HCT116 (cell line): ENCODE results near the gene OSER1. TPM values are rescaled to one million over a fixed set of nuclear protein-coding genes. Genes with fewer than 3 reads are reported as not detected.

Source experiments
- ATAC-seq: fragments of 200-7000 bp; cut with Tn5 transposase; 2 replicates; pipeline ENCODE4 v1.9.1; 2020; ENCODE audit warnings: mild to moderate bottlenecking, moderate library complexity
- BruUV-seq: library from RNA; stranded (reverse); fragments of 400-500 nt; replicated peaks from 2 replicates; lab custom pipeline; 2021; lab: Mats Ljungman, UMichigan
- CTCF ChIA-PET: fragments of 300-600 bp; sonication (Branson Sonifier 250); formaldehyde crosslinking; loops from one replicate; lab custom pipeline; 2021; ENCODE audit warnings: antibody characterized with exemption; lab: Charles Lee
- POLR2A ChIA-PET: fragments of 300-600, 350-600 bp; sonication (Branson Sonifier 250); formaldehyde crosslinking; loops from one replicate; lab custom pipeline; 2021; ENCODE audit warnings: antibody characterized with exemption; lab: Charles Lee
- RAD21 ChIA-PET, 2 experiments: fragments of 300-600 bp; sonication (Branson Sonifier 250); formaldehyde crosslinking; loops; one replicate each; lab custom pipeline; 2023; ENCODE audit warnings: low total read pairs in 2 of 2; ENCODE audit not compliant: uncharacterized antibody in 2 of 2, unreplicated experiment in 2 of 2, low non-redundant PET in 1 of 2; lab: Charles Lee
- DNase-seq: peaks from one replicate; pipeline ENCODE4 v3.0.0-alpha.2; 2010; ENCODE audit warnings: low read depth, low spot score
- H2AFZ ChIP-seq: fragments of 200-600 bp; shearing (Covaris generic), sonication (generic); 2 replicates; pipeline ENCODE4 v1.6.1; 2017; ENCODE audit warnings: low read depth, mixed run types, mixed read lengths, antibody characterized with exemption, low read length; ENCODE audit not compliant: poor library complexity, severe bottlenecking
- H3K27ac ChIP-seq: 2 replicates; pipeline ENCODE4 v1.5.1; 2012; ENCODE audit warnings: low read depth, low read length
- H3K27me3 ChIP-seq: fragments of 200-600 bp; sonication (generic); 2 replicates; pipeline ENCODE4 v1.6.1; 2016; ENCODE audit warnings: mixed run types, low read length, mixed read lengths; ENCODE audit not compliant: insufficient read depth
- H3K36me3 ChIP-seq, 2 experiments: fragments of 200-500 bp in 1 of 2; fragments of 200-600 bp in 1 of 2; sonication (Bioruptor generic) in 1 of 2; sonication (generic) in 1 of 2; 2 replicates each; pipeline versions ENCODE4 v1.5.1 to v1.6.1; 2014 to 2016; ENCODE audit warnings: low read length in 2 of 2, inconsistent platforms in 1 of 2, mixed read lengths in 1 of 2, mixed run types in 1 of 2; ENCODE audit not compliant: insufficient read depth in 2 of 2, control insufficient read depth in 1 of 2
- H3K4me1 ChIP-seq, 2 experiments: fragments of 200-600 bp in 1 of 2; sonication (generic) in 1 of 2; 2 replicates each; pipeline versions ENCODE4 v1.5.1 to v1.6.1; 2012 to 2017; ENCODE audit warnings: low read length in 2 of 2, inconsistent platforms in 1 of 2, mild to moderate bottlenecking in 1 of 2, mixed read lengths in 1 of 2, mixed run types in 1 of 2, moderate library complexity in 1 of 2; ENCODE audit not compliant: insufficient read depth in 2 of 2, control insufficient read depth in 1 of 2
- H3K4me2 ChIP-seq: fragments of 200-600 bp; sonication (generic); 2 replicates; pipeline ENCODE4 v1.6.1; 2017; ENCODE audit warnings: mixed run types, low read length, mixed read lengths
- H3K4me3 ChIP-seq, 2 experiments: fragments of 200-600 bp in 1 of 2; sonication (generic) in 1 of 2; replicated peaks in 1 of 2; 2 replicates each; pipeline ENCODE4 v1.5.1; 2011 to 2016; ENCODE audit warnings: low read length in 2 of 2, control low read depth in 1 of 2, low read depth in 1 of 2, mild to moderate bottlenecking in 1 of 2, mixed read lengths in 1 of 2, mixed run types in 1 of 2
- H3K79me2 ChIP-seq: fragments of 200-600 bp; sonication (generic); 2 replicates; pipeline ENCODE4 v1.6.1; 2017; ENCODE audit warnings: mild to moderate bottlenecking, mixed run types, low read length, moderate library complexity, mixed read lengths; ENCODE audit not compliant: insufficient read depth
- H3K9ac ChIP-seq: fragments of 200-600 bp; sonication (generic); 2 replicates; pipeline ENCODE4 v1.6.1; 2016; ENCODE audit warnings: low read length, mixed read lengths
- H3K9me2 ChIP-seq: fragments of 200-600 bp; sonication (generic), shearing (Covaris generic); 2 replicates; pipeline ENCODE4 v1.6.1; 2017; ENCODE audit warnings: mixed run types, mild to moderate bottlenecking, moderate library complexity; ENCODE audit not compliant: insufficient read depth
- H3K9me3 ChIP-seq, 2 experiments: fragments of 200-500 bp in 1 of 2; fragments of 200-600 bp in 1 of 2; sonication (Bioruptor generic) in 1 of 2; sonication (generic) in 1 of 2; 2 replicates each; pipeline ENCODE4 v1.6.1; 2014 to 2017; ENCODE audit warnings: low read length in 2 of 2, mixed read lengths in 2 of 2, inconsistent platforms in 1 of 2, low read depth in 1 of 2, mild to moderate bottlenecking in 1 of 2, mixed run types in 1 of 2, moderate library complexity in 1 of 2; ENCODE audit not compliant: control insufficient read depth in 1 of 2, insufficient read depth in 1 of 2
- H4K20me1 ChIP-seq: fragments of 200-600 bp; sonication (generic), shearing (Covaris generic); 2 replicates; pipeline ENCODE4 v1.6.1; 2017; ENCODE audit warnings: mixed run types, mild to moderate bottlenecking, moderate library complexity; ENCODE audit not compliant: insufficient read depth
- CBX3 ChIP-seq: IDR thresholded peaks from 2 replicates; pipeline ENCODE4 v1.6.1; 2012; ENCODE audit warnings: low read depth
- CEBPB ChIP-seq: IDR thresholded peaks from 2 replicates; pipeline ENCODE4 v1.6.1; 2012; ENCODE audit warnings: low read depth
- ELF1 ChIP-seq: IDR thresholded peaks from 2 replicates; pipeline ENCODE4 v1.6.1; 2012; ENCODE audit warnings: low read depth, borderline replicate concordance
- EZH2 ChIP-seq: fragments of 200-600 bp; sonication (generic); IDR thresholded peaks from 2 replicates; pipeline ENCODE4 v1.6.1; 2017; ENCODE audit warnings: antibody characterized with exemption, mixed run types
- EZH2phosphoT487 ChIP-seq: fragments of 200-600 bp; IDR thresholded peaks from 2 replicates; pipeline ENCODE4 v1.6.1; 2018; ENCODE audit warnings: antibody characterized with exemption, borderline replicate concordance
- JUND ChIP-seq: IDR thresholded peaks from 2 replicates; pipeline ENCODE4 v1.6.1; 2012
- MAX ChIP-seq: IDR thresholded peaks from 2 replicates; pipeline ENCODE4 v1.6.1; 2012
- SP1 ChIP-seq: IDR thresholded peaks from 2 replicates; pipeline ENCODE4 v1.6.1; 2012; ENCODE audit warnings: low read depth
- TCF7L2 ChIP-seq: IDR thresholded peaks from 2 replicates; pipeline ENCODE4 v1.7.0; 2011; ENCODE audit warnings: borderline replicate concordance, inconsistent platforms; ENCODE audit not compliant: insufficient read depth, insufficient read length; ENCODE audit errors: extremely low read depth
- ZNF274 ChIP-seq: fragments of 200-500 bp; sonication (Bioruptor generic); IDR thresholded peaks from 2 replicates; pipeline ENCODE4 v1.6.1; 2014; ENCODE audit warnings: mild to moderate bottlenecking, low read depth, low read length, inconsistent platforms
- intact Hi-C: fragments of 100-400 bp; cut with micrococcal nuclease; formaldehyde crosslinking; loops from 2 replicates; pipeline ENCODE4 v1.10.0; 2022
- total RNA-seq: library from RNA; stranded (reverse); gene quantifications from one replicate; pipeline ENCODE4 v1.2.1, GENCODE V29; 2021; ENCODE audit not compliant: unreplicated experiment
- TF ChIP-seq, protein P1 (sequence below): IDR thresholded peaks from 2 replicates; pipeline ENCODE4 v1.6.1; 2012
- TF ChIP-seq, protein P2 (sequence below): IDR thresholded peaks from 2 replicates; pipeline ENCODE4 v1.6.1; 2012; ENCODE audit warnings: low read depth

OSER1 gene
- total RNA-seq, 1 experiment from 2014 or later = 28.4 TPM

GRCh38 chr20:44254073-44254472 lies 43.5 kb upstream of the OSER1 start:
- Histone ChIP-seq H3K9me3 (no peaks in the 10 kb centered on the region), H2AFZ (no peak overlapping the region), H4K20me1 (no peaks in the 10 kb centered on the region), H3K36me3 (no peaks in the 10 kb centered on the region), H3K27me3 (0 out of 2 replicates have a peak, but pooled peaks cover 3% of the 10 kb centered on the region), H3K79me2 (no peaks in the 10 kb centered on the region), H3K9ac (no peak overlapping the region), H3K27ac (no peak overlapping the region), H3K4me2 (no peak overlapping the region), H3K4me3 (no peak overlapping the region), H3K4me1 (no peaks in the 10 kb centered on the region), H3K9me2 (no peaks in the 10 kb centered on the region)
- ChIA-PET CTCF (interaction anchor here (1.1 kb wide), 1 partner anchor 57 kb away, joined by 4 read pairs; the partner anchor contains the start of gene FITM2), POLR2A (no interaction called here), RAD21 (no interaction called here)
- TF ChIP-seq ELF1 (no peak), JUND (no peak), TCF7L2 (no peak), CBX3 (no peak), CEBPB (no peak), ZNF274 (no peak), SP1 (no peak), EZH2 (no peak), EZH2phosphoT487 (no peak), MAX (no peak)
- TF ChIP-seq, protein P1, sequence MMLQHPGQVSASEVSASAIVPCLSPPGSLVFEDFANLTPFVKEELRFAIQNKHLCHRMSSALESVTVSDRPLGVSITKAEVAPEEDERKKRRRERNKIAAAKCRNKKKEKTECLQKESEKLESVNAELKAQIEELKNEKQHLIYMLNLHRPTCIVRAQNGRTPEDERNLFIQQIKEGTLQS = no peak
- TF ChIP-seq, protein P2, sequence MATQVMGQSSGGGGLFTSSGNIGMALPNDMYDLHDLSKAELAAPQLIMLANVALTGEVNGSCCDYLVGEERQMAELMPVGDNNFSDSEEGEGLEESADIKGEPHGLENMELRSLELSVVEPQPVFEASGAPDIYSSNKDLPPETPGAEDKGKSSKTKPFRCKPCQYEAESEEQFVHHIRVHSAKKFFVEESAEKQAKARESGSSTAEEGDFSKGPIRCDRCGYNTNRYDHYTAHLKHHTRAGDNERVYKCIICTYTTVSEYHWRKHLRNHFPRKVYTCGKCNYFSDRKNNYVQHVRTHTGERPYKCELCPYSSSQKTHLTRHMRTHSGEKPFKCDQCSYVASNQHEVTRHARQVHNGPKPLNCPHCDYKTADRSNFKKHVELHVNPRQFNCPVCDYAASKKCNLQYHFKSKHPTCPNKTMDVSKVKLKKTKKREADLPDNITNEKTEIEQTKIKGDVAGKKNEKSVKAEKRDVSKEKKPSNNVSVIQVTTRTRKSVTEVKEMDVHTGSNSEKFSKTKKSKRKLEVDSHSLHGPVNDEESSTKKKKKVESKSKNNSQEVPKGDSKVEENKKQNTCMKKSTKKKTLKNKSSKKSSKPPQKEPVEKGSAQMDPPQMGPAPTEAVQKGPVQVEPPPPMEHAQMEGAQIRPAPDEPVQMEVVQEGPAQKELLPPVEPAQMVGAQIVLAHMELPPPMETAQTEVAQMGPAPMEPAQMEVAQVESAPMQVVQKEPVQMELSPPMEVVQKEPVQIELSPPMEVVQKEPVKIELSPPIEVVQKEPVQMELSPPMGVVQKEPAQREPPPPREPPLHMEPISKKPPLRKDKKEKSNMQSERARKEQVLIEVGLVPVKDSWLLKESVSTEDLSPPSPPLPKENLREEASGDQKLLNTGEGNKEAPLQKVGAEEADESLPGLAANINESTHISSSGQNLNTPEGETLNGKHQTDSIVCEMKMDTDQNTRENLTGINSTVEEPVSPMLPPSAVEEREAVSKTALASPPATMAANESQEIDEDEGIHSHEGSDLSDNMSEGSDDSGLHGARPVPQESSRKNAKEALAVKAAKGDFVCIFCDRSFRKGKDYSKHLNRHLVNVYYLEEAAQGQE = no peak
- intact Hi-C loops = no loop called here
- no peak for DNase-seq
- no TSS peak for BruUV-seq
- ATAC-seq = no peak
